Measurements from ENCODE around the gene C1QTNF6. TPM values are rescaled to one million over a fixed set of nuclear protein-coding genes. Genes with fewer than 3 reads are reported as not detected.

Gene C1QTNF6
- total RNA-seq, 2 donors from 2014 or later = 9.3 to 16.7 TPM

GRCh38 chr22:37148742-37149665 is 39.0 kb downstream of the C1QTNF6 start:
- DNase-seq = no peak
- TF ChIP-seq, protein P1, sequence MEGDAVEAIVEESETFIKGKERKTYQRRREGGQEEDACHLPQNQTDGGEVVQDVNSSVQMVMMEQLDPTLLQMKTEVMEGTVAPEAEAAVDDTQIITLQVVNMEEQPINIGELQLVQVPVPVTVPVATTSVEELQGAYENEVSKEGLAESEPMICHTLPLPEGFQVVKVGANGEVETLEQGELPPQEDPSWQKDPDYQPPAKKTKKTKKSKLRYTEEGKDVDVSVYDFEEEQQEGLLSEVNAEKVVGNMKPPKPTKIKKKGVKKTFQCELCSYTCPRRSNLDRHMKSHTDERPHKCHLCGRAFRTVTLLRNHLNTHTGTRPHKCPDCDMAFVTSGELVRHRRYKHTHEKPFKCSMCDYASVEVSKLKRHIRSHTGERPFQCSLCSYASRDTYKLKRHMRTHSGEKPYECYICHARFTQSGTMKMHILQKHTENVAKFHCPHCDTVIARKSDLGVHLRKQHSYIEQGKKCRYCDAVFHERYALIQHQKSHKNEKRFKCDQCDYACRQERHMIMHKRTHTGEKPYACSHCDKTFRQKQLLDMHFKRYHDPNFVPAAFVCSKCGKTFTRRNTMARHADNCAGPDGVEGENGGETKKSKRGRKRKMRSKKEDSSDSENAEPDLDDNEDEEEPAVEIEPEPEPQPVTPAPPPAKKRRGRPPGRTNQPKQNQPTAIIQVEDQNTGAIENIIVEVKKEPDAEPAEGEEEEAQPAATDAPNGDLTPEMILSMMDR (IDR thresholded peaks at IDR 0.05) = no peak
- intact Hi-C loops (cut with DNase I) = no loop called here

DNA sequence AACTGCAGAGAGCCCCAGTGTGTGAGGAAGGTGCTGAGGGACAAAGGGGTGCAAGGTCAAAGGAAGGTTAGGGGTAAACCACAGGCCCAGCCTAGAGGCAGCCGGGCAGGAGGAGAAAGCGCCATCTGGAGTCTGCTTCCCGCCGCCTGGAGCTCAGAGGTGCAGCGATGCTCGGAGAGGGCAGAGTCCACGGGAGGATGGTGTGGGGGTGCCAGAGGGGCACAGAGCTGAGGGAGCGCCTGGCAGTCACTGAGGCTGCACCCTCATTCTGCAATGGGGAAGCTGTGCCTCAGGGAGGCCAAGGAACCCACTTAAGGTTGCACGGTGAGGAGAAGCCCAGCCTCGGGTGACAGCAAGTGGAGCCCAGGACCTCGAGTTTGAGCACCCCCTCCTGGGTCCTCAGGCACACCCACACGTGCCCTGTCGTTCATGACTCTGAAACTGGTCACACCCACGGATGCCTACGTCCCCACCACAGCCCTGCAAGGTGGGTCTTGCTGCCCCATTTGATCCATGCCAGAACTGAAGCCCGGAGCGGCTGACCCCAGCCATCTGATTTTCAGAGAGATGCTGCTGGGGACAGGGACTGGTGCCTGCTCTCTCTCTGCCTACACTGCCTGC is 39.9 kb downstream of the C1QTNF6 start:
- no peaks in the 10 kb centered on the region for H3K4me1 ChIP-seq
- TF ChIP-seq, protein P1 (IDR thresholded peaks at IDR 0.05) = no peak
- peak overlapping the region; percentile 7 for H3K4me3 ChIP-seq
- H3K27ac ChIP-seq = no peak overlapping the region
- DNase-seq = no peak
- H3K9me3 ChIP-seq = no peaks in the 10 kb centered on the region
- intact Hi-C loops (cut with DNase I) = no loop called here
- H3K9ac ChIP-seq (ENCODE audit: low read depth in 2 of 2, low read length in 2 of 2) = peak overlapping the region in 1 of 2 donors; percentile 0
- H3K27me3 ChIP-seq = no peaks in the 10 kb centered on the region
- no peaks in the 10 kb centered on the region for H3K36me3 ChIP-seq

More at GRCh38 chr22:37148742-37149665, 39.0 kb downstream of the C1QTNF6 start:
- H3K36me3 ChIP-seq = no peaks in the 10 kb centered on the region
- peak overlapping the region in 1 of 2 donors; percentile 50 for H3K9ac ChIP-seq (ENCODE audit: low read depth in 2 of 2, low read length in 2 of 2)
- H3K27me3 ChIP-seq = no peaks in the 10 kb centered on the region
- no peaks in the 10 kb centered on the region for H3K9me3 ChIP-seq
- H3K4me1 ChIP-seq = no peaks in the 10 kb centered on the region
- peak overlapping the region; percentile 15 for H3K4me3 ChIP-seq
- no peak overlapping the region for H3K27ac ChIP-seq

DNA sequence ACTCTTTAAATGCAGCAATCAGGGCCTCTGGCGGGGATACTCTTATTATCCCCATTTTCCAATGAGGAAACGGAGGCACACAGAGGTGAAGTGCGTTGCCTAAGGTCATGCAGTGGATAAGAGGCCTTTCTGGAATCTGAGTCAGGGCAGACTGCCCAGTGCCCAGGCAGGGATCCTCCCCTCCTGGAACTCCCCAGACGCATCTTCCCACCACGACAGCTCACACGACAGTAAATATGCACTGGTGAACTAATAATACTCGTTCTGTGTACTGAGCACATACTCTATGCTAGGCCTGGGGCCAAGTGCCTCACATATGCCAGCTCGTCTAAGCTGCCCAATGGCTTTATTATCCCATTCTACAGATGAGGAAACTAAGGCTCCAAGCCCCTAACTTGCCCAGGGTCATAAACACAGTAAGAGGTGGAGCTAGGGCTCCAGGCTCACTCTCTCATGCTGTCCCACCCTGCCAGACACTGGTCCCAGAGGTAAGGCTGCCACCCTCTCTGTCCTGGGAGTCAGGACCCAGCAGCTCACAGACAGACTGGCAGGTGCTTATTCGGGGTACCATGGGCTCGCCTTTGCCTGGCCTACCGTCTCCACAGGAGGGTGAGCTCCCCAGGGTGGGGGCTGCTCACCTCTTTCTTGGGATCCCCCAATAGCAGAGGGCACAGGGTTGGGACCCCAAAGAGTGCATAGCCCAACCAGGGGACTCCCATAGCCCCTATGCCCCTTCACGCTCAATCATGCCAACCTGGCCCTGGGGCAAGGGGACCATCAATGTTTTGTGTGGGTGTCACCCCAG is 40.7 kb downstream of the C1QTNF6 start:
- H3K27ac ChIP-seq = no peak overlapping the region
- H3K27me3 ChIP-seq = no peaks in the 10 kb centered on the region
- peak overlapping the region; percentile 7 for H3K4me3 ChIP-seq
- no peaks in the 10 kb centered on the region for H3K9me3 ChIP-seq
- no peaks in the 10 kb centered on the region for H3K4me1 ChIP-seq
- TF ChIP-seq, protein P1 (IDR thresholded peaks at IDR 0.05) = no peak
- H3K9ac ChIP-seq (ENCODE audit: low read depth in 2 of 2, low read length in 2 of 2) = peak overlapping the region in 1 of 2 donors; percentile 12
- intact Hi-C loops (cut with DNase I) = no loop called here
- H3K36me3 ChIP-seq = no peaks in the 10 kb centered on the region
- no peak for DNase-seq

DNA sequence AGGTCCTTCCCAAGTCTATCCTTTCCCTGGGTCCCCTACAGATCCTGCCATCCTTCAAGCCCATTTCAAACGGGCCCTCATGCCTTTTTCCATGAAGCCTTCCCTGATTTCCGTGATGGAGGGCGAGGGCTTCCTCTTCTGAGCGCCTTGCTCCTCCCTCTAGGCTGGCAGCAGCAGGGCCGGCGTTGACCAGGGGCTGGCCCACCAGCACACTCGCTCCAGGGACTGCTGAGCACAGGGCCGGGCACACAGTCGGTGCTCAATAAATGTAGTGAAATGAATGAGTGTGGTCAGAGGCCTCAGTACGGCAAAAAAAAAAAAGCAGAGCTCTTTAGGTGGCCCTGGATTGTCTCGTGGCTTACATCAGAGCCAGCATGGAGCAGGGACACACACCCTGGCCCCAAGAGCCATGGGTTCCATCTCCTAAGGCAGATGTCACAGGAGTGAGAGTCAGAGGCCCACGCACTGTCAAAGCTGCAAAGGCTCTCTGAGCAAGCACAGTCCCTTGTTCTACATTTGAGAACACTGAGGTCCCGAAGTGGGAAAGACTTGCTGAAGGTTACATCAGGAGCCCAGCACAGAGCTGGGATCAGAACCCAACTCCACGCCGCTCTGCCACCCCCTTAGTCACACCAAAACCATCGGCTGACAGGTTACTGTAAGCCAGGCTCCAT is 41.4 kb downstream of the C1QTNF6 start:
- DNase-seq = no peak
- Histone ChIP-seq H3K4me1 (no peaks in the 10 kb centered on the region), H3K27me3 (no peaks in the 10 kb centered on the region), H3K9me3 (no peaks in the 10 kb centered on the region), H3K36me3 (no peaks in the 10 kb centered on the region), H3K4me3 (no peak overlapping the region), H3K27ac (no peak overlapping the region), H3K9ac (ENCODE audit: low read depth in 2 of 2, low read length in 2 of 2) (no peak overlapping the region)
- intact Hi-C loops (cut with DNase I) = no loop called here
- TF ChIP-seq, protein P1 (IDR thresholded peaks at IDR 0.05) = no peak

DNA sequence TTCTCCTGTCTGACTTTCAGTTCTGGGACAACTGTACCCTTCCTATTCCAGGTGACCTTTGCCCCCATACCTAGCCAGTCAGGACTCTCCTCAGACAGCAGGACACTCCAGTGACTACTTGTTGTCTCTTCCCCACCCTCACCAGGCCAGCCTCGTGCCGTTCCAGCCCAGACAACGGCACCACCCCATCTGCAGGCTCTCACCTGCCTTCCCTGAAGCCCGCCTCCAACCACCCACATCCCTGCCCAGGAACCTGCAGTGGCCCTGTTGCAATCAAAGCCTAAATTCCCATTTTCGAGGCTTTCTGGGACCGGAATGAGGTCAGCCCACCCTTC is 42.0 kb downstream of the C1QTNF6 start:
- intact Hi-C loops (cut with DNase I) = no loop called here
- Histone ChIP-seq H3K27me3 (no peaks in the 10 kb centered on the region), H3K9me3 (no peaks in the 10 kb centered on the region), H3K4me3 (no peak overlapping the region), H3K4me1 (no peaks in the 10 kb centered on the region), H3K27ac (no peak overlapping the region), H3K9ac (ENCODE audit: low read depth in 2 of 2, low read length in 2 of 2) (no peak overlapping the region), H3K36me3 (no peaks in the 10 kb centered on the region)
- DNase-seq = no peak
- TF ChIP-seq, protein P1 (IDR thresholded peaks at IDR 0.05) = no peak
